Myocyte (in vitro differentiated cells): ENCODE measurements around the gene RAPH1. TPM values are rescaled to one million over a fixed set of nuclear protein-coding genes. Genes with fewer than 3 reads are reported as not detected.
"Not testable (repeated sequence)": the region's sequence is repeated elsewhere in the genome, so short reads cannot be mapped to it uniquely, and the experiment has no call there.

Experiments
- DNase-seq: peaks from one replicate; pipeline ENCODE4 v3.0.0-alpha.2; 2012; ENCODE audit warnings: low read depth
- total RNA-seq: library from RNA; depleted of rRNA; stranded (reverse); fragments of >200 nt; gene quantifications from 2 replicates; pipeline ENCODE4 v1.2.3, GENCODE V29; 2014

The RAPH1 gene
- total RNA-seq, 1 donor from 2014 or later: 41.3 TPM

GRCh38 chr2:203544402-203544801 is 9.3 kb upstream of the RAPH1 start:
- DNase-seq: no peak

DNA sequence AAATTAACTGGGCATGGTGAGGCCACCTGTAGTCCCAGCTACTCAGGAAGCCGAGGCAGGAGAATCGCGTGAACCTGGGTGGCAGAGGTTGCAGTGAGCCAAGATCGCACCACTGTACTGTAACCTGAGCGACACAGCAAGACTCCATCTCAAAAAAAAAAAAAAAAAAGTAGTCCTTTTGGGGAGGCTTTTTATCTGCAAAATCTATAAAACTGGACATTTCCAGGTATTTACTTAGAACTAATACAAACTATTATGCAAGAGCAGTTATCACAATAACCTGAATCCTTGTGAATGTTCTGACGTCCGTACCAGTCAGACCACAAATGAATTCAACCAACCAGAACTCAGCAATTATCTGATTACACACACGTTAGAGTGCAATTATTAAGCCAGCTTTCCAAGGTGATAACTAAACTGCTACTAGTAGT is 8.8 kb upstream of the RAPH1 start:
- no peak for DNase-seq

DNA sequence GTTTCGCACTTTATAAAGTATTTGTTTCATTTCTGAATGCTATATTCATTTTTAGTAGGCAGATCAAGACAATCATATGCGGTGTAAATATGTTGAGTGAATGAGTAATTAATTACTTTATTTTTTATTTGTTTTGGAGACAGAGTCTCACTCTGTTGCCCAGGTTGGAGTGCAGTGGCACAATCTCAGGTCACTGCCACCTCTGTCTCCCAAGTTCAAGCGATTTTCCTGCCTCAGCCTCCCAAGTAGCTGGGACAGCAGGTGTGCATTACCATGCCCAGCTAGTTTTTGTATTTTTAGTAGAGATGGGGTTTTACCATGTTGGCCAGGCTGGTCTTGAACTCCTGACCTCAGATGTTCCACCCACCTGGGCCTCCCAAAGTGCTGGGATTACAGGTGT is 5.5 kb upstream of the RAPH1 start:
- DNase-seq: not testable (repeated sequence)

GRCh38 chr2:203538237-203538636 is 3.1 kb upstream of the RAPH1 start:
- not testable (repeated sequence) for DNase-seq

DNA sequence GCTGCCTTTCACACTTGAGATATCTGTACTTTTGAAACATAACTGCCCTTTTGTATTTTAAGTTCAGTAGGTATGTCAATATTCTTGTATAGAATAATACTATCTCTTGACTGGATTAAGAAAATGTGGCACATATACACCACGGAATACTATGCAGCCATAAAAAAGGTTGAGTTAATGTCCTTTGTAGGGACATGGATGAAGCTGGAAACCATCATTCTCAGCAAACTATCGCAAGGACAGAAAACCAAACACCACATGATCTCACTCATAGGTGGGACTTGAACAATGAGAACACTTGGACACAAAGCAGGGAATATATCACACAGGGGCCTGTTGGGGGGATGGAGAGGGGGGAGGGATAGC is 1.5 kb upstream of the RAPH1 start:
- DNase-seq: not testable (repeated sequence)

DNA sequence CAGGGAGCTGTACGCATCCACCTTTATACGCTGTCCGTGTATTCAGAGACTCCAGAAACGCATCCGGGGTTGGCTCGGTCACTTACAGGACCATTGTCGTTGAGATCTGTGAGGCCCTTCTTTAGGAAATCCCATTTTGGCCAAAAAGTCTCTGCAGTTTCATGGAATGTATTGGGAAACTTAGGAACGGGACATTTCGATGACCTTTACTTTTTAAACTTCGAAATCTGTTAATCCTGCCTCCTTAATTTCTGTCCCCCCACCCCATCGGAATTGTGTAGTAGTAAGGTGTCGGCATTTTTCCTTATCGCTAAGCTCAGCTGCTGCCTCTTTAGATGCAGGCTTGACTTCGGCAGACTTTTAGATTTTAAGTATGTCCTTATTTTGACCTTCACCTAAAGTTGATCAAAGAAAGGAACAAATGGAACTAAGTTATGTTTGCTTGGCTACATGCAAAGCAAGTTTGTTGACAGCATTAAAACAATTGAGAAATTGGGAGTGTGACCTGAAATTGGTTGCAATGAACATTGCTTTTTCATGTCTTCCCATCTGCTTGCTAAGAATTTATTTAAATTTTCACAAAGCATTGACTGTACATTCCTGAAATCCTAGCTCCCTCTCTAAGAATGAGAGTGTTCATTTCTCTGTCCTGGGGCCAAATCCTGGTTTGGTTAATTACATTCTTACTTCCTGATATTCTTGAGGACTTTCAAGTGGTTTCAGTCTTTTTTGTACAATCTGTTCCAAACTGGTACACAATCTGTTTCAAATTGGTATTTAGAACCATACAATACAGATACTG is 884 bp upstream of the RAPH1 start:
- no peak for DNase-seq

- no peak for DNase-seq
Observed at GRCh38 chr2:203534621-203535077, 452 bp downstream of the RAPH1 start.

DNA sequence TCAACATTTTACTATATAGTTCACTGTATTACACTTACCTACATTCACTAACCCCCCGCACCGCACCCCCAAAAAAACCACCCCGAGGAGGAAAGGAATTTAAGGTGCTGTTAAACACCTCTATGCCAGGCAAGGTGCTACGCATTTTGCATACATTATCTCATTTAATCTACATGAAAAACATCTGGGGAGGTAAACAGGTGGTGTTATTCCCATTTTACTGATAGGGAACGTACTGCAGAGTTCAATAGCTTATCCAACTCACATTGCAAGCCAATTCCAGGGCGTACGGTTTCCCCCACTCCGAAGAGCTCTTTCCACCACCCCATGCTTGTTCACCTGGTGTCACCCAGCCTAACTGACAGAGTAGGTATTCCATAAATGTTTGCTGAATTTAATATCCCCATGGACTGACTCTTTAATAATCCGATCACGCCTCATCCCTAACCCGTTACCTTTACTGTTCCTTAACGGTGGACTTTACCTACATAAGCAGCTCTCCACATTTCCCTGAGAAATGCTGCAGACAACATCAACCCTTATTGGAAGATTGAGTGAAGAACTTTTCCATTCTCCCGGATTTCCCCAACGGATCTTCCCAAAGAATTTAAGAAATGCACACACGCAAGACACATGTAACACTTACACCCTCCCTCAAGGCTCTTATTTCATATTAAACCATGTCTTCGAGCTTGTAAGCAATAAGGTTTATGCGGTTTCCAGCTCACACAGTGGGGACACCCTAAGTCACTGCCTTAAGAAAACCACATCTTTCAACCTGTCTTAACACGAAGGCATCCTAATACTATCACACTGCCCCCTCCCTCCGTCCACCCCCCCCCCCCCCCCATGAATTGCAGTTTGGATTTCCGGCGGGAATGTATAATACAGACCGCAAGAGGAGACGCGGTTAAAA is 1.2 kb downstream of the RAPH1 start:
- peak; percentile 56 for DNase-seq

DNA sequence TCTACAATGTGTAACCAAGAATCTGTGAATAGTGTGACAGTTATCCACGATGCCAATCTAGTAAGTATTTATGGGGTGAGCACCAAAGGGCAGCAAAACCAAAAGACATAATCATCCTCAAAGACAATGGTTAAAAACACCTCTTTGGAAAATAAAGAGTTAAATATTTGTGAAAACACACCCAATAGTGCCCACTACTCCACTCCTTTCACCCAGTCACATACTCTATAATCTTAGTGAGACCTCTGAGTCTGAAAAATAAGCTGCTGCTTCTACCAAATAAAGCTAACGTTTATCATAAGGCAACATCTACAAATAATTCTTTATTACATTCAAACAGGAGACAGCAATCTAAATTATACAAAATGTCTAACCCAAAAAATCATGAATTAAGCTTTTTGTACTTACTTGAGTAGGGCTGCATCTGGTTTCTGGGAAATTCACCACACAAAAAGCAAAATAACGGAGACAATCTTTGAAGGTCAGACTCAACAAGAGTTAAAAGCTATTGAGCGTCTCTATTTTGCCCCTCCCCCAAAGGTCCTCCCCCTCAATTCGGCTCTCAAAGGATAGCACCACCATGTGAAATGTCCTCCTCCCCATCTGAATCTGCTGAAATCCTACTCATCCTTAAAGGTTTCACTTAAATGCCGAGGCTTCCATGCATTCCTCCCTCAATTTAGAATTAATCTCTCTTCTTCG is 2.0 kb downstream of the RAPH1 start:
- peak; percentile 76 for DNase-seq

- DNase-seq: no peak
Observed at GRCh38 chr2:203527719-203528118, 7.4 kb downstream of the RAPH1 start.

DNA sequence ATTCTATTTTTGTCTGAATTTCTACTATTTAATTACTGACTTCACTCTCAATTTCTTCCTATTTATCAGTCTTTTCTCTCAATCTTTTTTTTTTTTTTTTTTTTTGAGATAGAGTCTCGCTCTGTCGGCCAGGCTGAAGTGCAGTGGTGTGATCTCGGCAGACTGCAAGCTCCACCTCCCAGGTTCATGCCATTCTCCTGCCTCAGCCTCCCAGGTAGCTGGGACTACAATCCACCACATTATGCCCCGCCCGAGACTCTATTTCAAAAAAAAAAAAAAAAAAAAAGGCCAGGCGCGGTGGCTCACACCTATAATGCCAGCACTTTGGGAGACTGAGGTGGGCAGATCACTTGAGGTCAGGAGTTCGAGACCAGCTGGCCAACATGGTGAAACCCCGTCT is 21.8 kb downstream of the RAPH1 start:
- not testable (repeated sequence) for DNase-seq

DNA sequence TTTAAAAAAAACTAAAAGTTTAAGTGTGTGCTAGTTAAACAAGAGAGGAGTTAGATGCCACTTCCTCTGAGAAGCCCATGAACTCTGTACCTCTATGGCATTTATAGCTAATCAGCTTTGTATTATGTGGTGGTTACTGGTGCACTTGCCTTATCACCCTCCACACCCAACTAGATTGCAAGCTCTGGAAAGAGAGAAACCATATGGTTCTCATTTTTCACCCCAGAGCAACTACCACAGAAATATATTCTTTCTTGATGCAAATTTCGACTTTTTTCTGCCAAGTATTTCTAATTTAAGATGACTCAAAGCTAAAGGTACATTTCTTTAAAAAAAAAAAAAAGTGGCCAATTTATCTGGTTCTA is 24.2 kb downstream of the RAPH1 start:
- DNase-seq: no peak

DNA sequence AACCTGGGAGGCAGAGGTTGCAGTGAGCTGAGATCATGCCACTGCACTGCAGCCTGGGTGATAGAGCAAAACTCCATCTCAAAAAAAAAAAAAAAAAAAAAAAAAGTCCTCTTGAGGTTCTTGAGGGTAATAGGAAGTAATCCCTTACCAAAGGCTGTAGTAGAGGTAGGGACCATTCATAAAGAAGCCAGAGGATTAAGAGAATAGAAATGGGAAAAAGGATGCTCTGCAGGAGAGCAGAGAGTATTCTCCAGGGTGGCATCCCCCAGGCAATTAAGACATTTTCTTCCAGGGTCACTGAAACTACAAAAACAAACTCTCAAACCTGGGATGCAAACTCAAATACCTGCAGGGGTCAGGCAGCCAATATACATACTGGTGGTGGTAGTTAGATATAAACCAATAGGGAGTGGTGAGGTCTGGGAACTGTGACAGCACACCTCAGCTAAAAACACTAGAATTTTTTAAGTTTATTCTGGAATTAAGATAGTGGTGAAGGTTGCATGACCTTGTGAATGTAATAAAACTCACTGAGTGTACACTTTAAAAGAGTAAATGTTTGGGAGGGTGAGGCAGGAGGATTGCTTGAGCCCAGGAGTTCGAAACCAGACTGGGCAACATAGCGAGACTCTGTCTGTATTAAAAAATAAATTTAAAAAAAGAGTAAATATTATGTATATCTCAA is 24.7 kb downstream of the RAPH1 start:
- DNase-seq: no peak

DNA sequence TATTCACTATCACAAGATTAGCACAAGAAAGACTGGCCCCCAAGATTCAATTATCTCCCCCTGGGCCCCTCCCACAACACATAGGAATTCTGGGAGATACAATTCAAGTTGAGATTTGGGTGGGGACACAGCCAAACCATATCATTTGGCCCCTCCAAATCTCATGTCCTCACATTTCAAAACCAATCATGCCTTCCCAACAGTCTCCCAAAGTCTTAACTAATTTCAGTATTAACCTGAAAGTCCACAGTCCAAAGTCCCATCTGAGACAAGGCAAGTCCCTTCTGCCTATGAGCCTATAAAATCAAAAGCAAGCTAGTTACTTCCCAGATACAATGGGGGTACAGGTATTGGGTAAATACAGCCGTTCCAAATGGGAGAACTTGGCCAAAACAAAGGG is 31.6 kb downstream of the RAPH1 start:
- not testable (repeated sequence) for DNase-seq

- DNase-seq: no peak
Observed at GRCh38 chr2:203501873-203502272, 33.2 kb downstream of the RAPH1 start.

DNA sequence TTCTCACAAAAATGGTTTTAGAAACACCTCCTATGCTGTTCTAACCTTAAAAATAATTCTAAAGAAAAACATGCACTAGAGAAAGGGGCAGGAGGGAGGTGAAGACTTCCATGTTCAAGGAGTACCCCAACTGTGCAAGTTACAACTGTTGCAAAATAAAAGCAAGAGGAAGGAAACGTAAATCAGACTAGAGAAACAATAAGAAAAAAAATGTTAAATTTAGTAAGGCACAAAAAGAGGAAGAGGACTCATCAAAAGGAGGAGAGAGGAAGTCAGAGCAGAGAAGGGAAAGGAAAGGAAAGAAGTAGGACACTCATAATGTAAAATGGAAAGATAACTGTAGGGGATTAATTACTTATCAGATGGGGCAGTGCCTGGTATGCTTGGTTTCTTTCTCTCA is 34.1 kb downstream of the RAPH1 start:
- no peak for DNase-seq

DNA sequence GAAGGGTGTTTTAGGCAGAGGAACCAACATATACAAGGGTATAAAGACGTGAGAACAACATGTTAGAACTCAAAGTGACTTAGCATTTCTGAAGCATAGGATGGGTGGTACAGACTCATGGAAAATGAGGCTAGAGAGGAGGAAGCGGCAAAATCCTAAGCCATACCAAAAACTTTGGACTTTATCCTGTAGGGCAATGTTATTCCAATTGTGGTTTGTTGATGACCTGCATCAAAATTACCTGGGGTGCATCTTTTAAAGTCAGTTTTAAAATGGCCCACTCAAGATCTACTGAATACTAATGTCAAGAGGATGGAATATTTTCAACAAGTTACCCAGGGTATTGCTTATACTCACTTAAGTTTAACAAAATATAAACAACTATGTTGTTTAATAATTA is 34.8 kb downstream of the RAPH1 start:
- DNase-seq: no peak

- DNase-seq: no peak
Observed at GRCh38 chr2:203498161-203498560, 36.9 kb downstream of the RAPH1 start.

DNA sequence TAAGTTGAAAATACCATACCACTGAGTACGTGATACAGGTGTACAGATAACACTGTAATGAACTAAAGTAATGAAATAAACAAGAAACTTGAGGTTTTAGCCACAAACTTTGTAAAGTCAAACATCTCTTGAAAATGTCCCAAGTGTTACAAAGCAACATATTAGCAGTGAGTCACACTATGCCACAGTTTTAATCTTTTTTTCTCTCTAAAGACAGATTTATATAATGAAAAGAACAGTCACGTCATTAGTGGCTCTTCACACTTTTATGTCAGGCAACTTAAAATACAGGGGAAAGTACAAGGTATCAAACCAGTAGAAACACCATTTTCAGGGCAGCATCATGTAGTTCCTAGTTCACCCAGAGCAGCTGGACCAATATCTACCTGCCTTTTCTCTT is 42.1 kb downstream of the RAPH1 start:
- no peak for DNase-seq

- no peak for DNase-seq
Observed at GRCh38 chr2:203490391-203490790, 44.7 kb downstream of the RAPH1 start.

DNA sequence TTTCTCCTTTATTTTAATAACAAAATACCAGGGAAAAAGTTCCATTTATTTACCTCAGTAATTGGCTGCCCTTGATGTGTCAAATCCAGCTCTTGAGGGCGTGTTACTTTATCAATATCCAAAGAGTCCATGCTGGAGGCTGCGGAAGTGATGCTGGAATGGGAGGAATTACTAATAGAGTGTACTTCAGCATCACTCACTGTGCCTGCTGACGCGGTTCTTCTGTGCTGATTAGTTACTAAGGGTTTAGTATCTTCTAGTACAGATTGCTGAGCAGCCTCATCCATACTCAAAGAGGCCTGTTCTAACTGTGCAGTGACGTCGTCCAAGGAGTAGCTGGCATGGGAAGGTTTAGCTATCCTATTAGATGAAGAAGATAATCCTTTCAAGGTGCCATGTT is 45.6 kb downstream of the RAPH1 start:
- no peak for DNase-seq
